Muscle of leg (tissue), 11 donors: ENCODE measurements around the gene RILP. TPM values are rescaled to one million over a fixed set of nuclear protein-coding genes. Genes with fewer than 3 reads are reported as not detected.

Experiments
- DNase-seq: peaks from one replicate; pipeline ENCODE4 v3.0.0; 2013
- H3K27ac ChIP-seq: one replicate; pipeline ENCODE4 v1.5.1; 2013; ENCODE audit warnings: mild to moderate bottlenecking, low read length, control low read depth
- H3K27me3 ChIP-seq: one replicate; pipeline ENCODE4 v1.6.1; 2013; ENCODE audit warnings: low read length; ENCODE audit not compliant: control insufficient read depth, insufficient read depth
- H3K36me3 ChIP-seq: one replicate; pipeline ENCODE4 v1.6.1; 2013; ENCODE audit warnings: low read length; ENCODE audit not compliant: control insufficient read depth, insufficient read depth
- H3K4me1 ChIP-seq: one replicate; pipeline ENCODE4 v1.6.1; 2013; ENCODE audit warnings: low read length; ENCODE audit not compliant: control insufficient read depth, insufficient read depth
- H3K4me3 ChIP-seq: one replicate; pipeline ENCODE4 v1.5.1; 2013; ENCODE audit warnings: low read length, control low read depth
- H3K9me3 ChIP-seq: replicated peaks from 2 replicates; pipeline ENCODE4 v1.6.1; 2013; ENCODE audit warnings: low read depth, low read length; ENCODE audit not compliant: control insufficient read depth
- WGBS: methylation state at CpG from one replicate; pipeline ENCODE4 v1.1.5; 2013; ENCODE audit warnings: missing lambda C conversion rate; ENCODE audit not compliant: insufficient coverage; 5-methylcytosine and 5-hydroxymethylcytosine counted together
- polyA plus RNA-seq, 8 donors: library from polyadenylated mRNA; unstranded; fragments of 120-200 nt; gene quantifications; one replicate each; pipeline versions ENCODE4 v1.2.1 to v1.2.3, GENCODE V29; 2013; ENCODE audit warnings: inconsistent platforms in 1 of 8, low replicate concordance in 1 of 8; ENCODE audit not compliant: insufficient read length in 8 of 8, insufficient read depth in 1 of 8
- total RNA-seq: library from RNA; stranded (reverse); fragments of 120-200 nt; gene quantifications from one replicate; pipeline ENCODE4 v1.2.4, GENCODE V29; 2013

Gene RILP
- total and polyA plus RNA-seq, 9 donors = 4.0 to 5.7 (median 4.6) TPM

DNA sequence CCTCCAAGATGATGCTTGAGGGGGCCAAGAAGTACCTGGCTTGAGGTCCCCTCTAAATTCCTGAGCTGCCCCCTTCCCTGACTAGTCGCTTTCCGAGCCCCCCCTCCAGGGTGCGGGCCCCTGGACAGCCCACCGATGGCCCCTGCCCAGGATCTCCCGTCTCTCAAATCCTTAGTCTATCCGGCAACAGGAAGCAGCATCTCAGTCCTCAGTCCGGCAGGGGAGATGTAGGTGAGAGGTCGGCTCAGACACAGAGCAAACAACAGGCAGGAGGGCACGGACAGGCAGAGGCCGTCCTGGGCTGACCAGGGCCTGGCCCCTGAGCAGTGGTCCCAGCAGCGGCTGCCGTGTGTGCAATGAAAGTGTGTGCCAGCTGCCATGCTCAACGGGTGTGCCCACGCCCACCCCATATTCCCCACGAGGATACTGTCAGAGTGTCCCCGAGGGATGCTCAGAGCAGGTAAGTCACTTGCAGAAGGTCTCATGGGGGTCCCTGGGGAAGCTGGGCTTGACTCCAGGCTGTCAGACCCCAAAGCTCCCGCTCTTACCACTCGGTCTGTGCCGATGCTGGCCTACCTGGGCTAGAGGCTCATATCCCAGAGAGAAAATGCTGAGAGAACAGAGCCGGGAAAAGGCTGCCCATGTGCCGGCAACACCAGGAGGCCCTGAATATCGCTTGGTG lies 28.3 kb downstream of the RILP start:
- no peak overlapping the region for H3K27ac ChIP-seq
- H3K9me3 ChIP-seq = no peaks in the 10 kb centered on the region
- no peak for DNase-seq
- no peaks in the 10 kb centered on the region for H3K36me3 ChIP-seq
- H3K27me3 ChIP-seq = peaks cover 6% of the 10 kb centered on the region
- WGBS = 61% methylated on average over 17 of the region's 22 CpGs
- H3K4me1 ChIP-seq = peaks cover 6% of the 10 kb centered on the region
- H3K4me3 ChIP-seq = no peak overlapping the region

DNA sequence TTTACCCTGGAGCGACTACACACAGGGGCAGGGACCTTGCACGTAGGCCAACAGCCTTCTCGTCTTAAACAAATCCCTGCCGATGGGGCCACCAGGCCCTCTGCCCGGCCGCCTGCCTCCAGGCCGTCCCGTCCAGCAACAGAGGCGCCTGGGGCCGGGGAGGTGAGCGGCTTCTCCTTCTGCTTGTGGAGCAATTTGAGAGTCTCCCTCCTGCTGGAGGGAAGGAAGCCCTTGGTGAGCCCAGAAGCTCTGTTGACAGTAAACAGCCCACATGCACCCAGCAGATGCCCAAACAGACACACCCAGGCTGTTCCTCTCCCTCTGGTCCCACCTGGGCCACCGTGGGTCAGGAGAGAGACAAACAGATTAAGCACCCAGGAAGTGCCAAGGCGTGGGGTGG lies 29.2 kb downstream of the RILP start:
- Histone ChIP-seq H3K4me3 (no peak overlapping the region), H3K36me3 (no peaks in the 10 kb centered on the region), H3K9me3 (no peaks in the 10 kb centered on the region), H3K27me3 (peaks cover 2% of the 10 kb centered on the region), H3K4me1 (peaks cover 6% of the 10 kb centered on the region), H3K27ac (no peak overlapping the region)
- 75% methylated on average over 13 of the region's 13 CpGs for WGBS
- DNase-seq = no peak

DNA sequence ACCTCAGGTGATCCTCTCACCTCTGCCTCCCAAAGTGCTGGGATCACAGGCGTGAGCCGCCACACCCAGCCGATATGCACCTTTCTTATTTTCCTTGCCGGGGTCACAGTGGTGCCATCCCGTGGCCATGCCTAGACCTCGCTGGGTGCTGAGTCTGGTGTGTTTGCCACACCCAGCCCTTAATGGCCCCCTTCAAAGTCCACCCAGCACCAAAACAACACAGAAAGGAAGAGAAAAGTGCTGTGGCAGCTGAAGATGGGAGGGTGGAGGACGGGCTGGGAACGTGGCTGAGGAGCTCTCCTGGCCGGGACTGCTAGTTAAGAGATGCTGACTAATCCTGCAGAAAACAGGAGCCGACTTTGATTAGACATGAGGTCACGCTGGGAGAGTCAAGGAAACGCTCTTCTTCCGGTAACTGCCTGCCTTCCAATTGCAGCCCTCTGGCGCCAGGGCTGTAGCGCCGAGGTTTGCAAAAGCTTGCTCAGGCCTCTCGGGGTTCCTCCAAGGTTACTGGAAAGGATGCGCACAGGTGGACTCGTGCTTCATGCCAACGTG lies 32.0 kb downstream of the RILP start:
- H3K9me3 ChIP-seq = no peaks in the 10 kb centered on the region
- 48% methylated on average over 17 of the region's 20 CpGs for WGBS
- no peaks in the 10 kb centered on the region for H3K27me3 ChIP-seq
- H3K36me3 ChIP-seq = no peaks in the 10 kb centered on the region
- H3K4me1 ChIP-seq = peaks cover 6% of the 10 kb centered on the region
- peak overlapping the region; percentile 65 for H3K27ac ChIP-seq
- peak; percentile 50 for DNase-seq
- H3K4me3 ChIP-seq = no peak overlapping the region

DNA sequence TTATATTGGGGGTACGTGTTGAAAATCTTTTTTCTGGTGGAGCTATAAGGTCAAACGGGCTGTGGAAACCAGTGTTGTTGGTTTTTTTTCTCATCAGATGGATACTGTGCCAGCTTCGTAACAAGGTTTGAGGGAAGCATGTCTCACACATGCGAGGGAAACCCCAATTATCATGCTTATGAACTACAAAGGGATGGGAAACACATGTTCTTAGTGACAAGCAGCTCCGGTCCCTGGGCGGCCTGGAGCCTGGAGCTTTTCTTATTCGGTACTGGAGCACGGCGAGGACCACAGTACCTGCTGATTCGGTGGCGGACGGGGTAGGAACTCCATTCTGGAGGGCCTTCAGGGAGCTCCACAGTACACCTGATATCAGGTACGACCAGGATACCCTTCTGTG lies 33.6 kb downstream of the RILP start:
- no peak overlapping the region for H3K4me3 ChIP-seq
- H3K27ac ChIP-seq = no peak overlapping the region
- no peak for DNase-seq
- H3K9me3 ChIP-seq = no peaks in the 10 kb centered on the region
- no peaks in the 10 kb centered on the region for H3K36me3 ChIP-seq
- WGBS = 68% methylated on average over 11 of the region's 13 CpGs
- H3K4me1 ChIP-seq = peaks cover 6% of the 10 kb centered on the region
- H3K27me3 ChIP-seq = no peaks in the 10 kb centered on the region

DNA sequence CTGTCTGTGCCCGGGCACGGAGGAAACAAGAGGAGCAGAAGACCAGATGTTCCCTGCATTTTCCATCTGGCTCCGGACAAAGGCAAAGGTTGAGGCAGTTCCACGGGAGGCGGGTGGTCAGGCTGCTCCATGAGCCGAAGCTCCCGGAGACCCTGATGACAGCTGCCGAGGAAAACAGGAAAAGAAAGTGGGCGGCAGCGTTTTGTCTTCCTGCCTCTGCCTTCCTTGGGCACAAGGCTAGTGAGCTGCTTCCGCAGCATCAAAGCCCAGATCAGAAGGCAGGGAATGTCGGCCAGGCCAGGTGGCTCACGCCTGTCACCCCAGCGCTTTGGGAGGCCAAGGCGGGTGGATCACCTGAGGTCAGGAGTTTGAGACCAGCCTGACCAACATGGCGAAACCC lies 37.3 kb downstream of the RILP start:
- 48% methylated on average over 15 of the region's 16 CpGs for WGBS
- peak; percentile 32 for DNase-seq
- Histone ChIP-seq H3K36me3 (no peaks in the 10 kb centered on the region), H3K4me1 (no peaks in the 10 kb centered on the region), H3K4me3 (no peak overlapping the region), H3K27me3 (no peaks in the 10 kb centered on the region), H3K9me3 (no peaks in the 10 kb centered on the region), H3K27ac (no peak overlapping the region)

DNA sequence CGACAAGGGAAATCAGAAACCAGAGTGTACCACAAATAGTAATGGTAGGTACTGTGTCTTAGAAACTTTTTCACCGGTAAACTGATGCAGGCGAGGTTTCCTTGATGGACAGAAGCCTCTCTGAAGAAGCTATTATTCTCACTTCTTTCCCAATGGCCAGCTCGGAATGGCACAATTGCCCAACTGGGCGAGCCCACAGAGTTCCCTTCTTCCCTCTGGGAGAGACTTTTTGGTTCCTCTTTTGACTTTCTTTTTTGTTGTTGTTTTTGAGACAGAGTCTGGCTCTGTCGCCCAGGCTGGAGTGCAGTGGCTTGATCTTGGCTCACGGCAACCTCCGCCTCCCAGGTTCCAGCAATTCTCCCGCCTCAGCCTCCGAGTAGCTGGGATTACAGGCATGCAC lies 38.0 kb downstream of the RILP start:
- no peaks in the 10 kb centered on the region for H3K9me3 ChIP-seq
- 81% methylated on average over 5 of the region's 10 CpGs for WGBS
- peak; percentile 55 for DNase-seq
- H3K27ac ChIP-seq = no peak overlapping the region
- H3K4me3 ChIP-seq = no peak overlapping the region
- peaks cover 5% of the 10 kb centered on the region for H3K4me1 ChIP-seq
- H3K36me3 ChIP-seq = no peaks in the 10 kb centered on the region
- H3K27me3 ChIP-seq = no peaks in the 10 kb centered on the region

DNA sequence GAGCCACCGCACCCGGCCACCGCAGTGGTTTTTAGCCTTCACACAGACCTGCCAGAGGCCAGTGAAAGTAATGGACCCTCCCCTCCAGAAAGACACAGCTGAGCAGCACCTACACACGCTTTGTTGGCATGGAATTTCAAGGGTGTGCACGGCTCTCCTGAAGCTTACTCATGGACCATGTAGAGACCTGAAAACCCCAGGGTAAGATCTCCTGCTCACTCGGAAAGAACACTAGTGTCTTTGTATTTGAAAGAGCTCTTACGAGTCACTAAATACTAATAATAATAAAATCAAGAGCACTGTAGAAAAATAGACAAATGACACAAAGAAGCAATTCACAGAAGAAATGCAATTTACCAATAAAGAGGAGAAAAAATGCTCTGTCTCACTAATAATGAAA lies 41.0 kb downstream of the RILP start:
- DNase-seq = no peak
- Histone ChIP-seq H3K27me3 (peaks cover 2% of the 10 kb centered on the region), H3K36me3 (no peaks in the 10 kb centered on the region), H3K4me3 (no peak overlapping the region), H3K4me1 (peaks cover 24% of the 10 kb centered on the region), H3K27ac (no peak overlapping the region), H3K9me3 (no peaks in the 10 kb centered on the region)
- WGBS = 50% methylated on average over 1 of the region's 7 CpGs

DNA sequence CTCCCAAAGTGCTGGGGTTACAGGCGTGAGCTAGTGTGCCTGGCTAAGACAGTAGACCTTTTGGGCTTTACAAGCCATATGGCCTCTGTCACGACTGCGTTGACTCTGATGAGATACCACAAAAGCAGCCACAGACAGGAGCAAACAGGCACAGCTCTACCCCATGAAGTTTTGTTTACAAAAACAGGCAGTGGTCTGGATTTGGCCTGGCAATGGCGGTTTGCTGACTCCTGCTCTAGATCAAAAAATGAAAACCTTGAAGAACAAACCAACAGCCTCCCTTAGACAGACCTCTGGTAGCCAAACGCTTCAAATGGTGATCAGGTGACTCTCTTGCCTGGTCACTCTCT lies 41.7 kb downstream of the RILP start:
- Histone ChIP-seq H3K4me1 (peaks cover 24% of the 10 kb centered on the region), H3K9me3 (no peaks in the 10 kb centered on the region), H3K4me3 (no peak overlapping the region), H3K36me3 (no peaks in the 10 kb centered on the region), H3K27me3 (peaks cover 2% of the 10 kb centered on the region), H3K27ac (peak overlapping the region; percentile 29)
- 71% methylated on average over 4 of the region's 5 CpGs for WGBS
- no peak for DNase-seq

DNA sequence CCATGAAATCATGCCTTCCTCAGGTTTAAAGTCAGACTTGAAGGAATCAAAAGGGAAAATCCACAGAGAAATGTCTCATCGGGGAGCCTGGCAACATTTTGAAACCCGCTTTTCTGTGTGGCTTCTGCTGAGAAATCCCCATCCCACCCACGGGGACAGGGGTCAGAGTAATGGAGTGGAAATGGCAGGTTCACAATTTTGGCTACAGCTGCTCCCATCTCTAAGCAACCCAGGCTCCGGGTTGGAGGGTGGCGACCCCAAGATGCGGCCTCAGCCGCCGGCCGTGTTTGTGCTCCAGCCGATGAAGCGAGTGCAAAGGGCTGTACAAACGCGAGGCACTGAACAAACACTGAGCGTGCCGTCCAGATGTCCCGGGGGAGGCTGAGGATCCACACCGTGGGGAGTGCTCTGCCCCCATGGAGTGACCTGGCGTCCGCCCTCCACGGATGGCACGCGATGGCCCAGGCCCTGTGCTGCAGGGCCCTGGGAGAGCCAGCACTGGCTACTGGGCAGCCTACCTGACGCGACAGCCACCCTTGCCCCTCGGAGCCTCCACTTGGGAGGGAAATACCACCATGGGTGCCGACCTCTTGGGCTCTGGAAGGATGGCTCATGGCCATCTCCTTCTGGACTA lies 43.2 kb downstream of the RILP start:
- WGBS = 75% methylated on average over 24 of the region's 26 CpGs
- H3K27me3 ChIP-seq = peaks cover 2% of the 10 kb centered on the region
- no peak overlapping the region for H3K4me3 ChIP-seq
- no peaks in the 10 kb centered on the region for H3K36me3 ChIP-seq
- peaks cover 24% of the 10 kb centered on the region for H3K4me1 ChIP-seq
- peak overlapping the region; percentile 69 for H3K27ac ChIP-seq
- peaks cover 7% of the 10 kb centered on the region for H3K9me3 ChIP-seq
- no peak for DNase-seq

DNA sequence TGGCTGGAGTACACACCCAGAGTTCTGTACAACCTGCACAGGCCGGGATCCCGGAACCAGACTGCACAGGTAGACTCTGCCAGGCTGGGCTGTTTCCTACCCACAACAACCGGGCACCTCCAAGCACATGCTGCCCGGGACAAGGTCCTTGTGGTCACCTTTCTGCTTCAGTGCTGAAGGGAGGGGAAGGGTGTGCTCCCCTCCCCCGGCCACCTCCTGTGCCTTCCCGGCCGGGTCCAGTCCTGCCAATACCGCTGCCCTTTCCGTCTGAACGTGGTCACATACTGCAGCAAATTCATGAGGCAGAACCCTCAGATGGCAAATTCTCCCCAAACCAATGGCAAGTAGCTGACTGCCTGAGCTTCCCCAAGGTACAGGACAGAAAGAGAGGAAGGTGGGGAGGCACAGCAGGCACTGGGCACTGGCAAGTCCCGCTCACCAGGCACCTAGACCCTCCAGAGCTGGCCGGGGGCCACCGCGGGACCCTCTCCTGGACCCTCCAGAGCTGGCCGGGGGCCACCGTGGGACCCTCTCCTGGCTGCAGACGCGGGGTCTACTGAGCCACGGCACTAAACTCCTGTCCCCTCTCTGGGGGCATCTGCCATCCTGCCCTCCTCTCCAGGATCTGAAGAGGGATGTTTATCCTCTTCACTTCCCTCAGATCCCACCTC lies 43.9 kb downstream of the RILP start:
- peaks cover 2% of the 10 kb centered on the region for H3K27me3 ChIP-seq
- WGBS = 93% methylated on average over 13 of the region's 19 CpGs
- peaks cover 10% of the 10 kb centered on the region for H3K9me3 ChIP-seq
- no peak overlapping the region for H3K4me3 ChIP-seq
- DNase-seq = no peak
- peaks cover 24% of the 10 kb centered on the region for H3K4me1 ChIP-seq
- no peak overlapping the region for H3K27ac ChIP-seq
- no peaks in the 10 kb centered on the region for H3K36me3 ChIP-seq
